GM12874 (cell line): ENCODE data around the gene RHAG.

Experiments
- TF ChIP-seq, protein P1 (sequence below): IDR thresholded peaks from 2 replicates; pipeline ENCODE4 v1.5.1; 2011; ENCODE audit warnings: low read depth, mild to moderate bottlenecking, control low read depth, low read length, moderate library complexity; ENCODE audit not compliant: insufficient read depth

Gene RHAG

DNA sequence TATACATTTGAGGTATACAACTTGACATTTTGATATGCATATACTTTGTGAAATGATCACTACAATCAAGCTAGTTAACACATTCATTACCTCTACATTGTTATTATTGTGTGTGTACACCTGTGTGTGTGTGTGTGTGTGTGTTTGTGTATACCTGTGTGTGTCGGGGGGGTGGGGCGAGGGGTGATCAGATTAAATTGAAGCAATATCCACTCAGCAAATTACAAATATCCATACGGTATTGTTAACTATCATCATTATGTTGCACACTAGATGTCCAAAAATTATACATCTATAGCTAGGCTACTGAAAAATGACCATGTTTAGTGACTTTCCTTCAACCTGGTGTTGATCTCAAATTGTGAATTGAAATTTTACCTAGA lies 1.8 kb downstream of the RHAG start:
- TF ChIP-seq, protein P1, sequence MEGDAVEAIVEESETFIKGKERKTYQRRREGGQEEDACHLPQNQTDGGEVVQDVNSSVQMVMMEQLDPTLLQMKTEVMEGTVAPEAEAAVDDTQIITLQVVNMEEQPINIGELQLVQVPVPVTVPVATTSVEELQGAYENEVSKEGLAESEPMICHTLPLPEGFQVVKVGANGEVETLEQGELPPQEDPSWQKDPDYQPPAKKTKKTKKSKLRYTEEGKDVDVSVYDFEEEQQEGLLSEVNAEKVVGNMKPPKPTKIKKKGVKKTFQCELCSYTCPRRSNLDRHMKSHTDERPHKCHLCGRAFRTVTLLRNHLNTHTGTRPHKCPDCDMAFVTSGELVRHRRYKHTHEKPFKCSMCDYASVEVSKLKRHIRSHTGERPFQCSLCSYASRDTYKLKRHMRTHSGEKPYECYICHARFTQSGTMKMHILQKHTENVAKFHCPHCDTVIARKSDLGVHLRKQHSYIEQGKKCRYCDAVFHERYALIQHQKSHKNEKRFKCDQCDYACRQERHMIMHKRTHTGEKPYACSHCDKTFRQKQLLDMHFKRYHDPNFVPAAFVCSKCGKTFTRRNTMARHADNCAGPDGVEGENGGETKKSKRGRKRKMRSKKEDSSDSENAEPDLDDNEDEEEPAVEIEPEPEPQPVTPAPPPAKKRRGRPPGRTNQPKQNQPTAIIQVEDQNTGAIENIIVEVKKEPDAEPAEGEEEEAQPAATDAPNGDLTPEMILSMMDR = no peak

DNA sequence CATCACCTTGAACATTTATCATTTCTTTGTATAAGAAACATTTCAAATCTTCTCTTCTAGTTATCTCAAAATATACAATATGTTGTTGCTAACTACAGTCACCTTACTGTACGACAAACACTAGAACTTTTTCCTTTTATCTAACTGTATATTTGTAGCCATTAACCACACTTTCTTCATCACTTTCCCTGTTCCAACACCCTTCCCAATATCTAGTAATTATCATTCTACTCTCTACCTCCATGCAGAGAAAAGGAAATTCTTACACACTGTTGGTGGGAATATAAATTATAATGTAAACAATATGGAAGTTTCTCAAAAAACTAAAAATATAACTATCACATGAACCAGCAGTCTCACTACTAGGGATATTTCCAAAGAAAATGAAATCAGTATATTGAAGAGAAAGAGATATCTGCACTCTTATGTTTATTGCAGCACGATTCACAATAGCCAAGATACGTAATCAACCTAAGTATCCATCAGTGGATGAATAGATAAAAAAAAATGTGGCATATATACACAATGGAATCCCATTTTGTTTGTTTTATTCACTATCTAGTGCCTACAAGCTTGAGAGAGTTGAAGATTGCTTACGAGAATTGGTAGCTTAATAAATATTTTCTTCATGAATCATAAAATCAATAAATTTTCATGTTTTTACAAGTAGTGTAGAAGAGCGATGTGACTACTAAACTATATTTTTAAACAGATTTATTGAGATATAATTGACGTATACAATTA lies 2.4 kb downstream of the RHAG start:
- TF ChIP-seq, protein P1 = no peak

DNA sequence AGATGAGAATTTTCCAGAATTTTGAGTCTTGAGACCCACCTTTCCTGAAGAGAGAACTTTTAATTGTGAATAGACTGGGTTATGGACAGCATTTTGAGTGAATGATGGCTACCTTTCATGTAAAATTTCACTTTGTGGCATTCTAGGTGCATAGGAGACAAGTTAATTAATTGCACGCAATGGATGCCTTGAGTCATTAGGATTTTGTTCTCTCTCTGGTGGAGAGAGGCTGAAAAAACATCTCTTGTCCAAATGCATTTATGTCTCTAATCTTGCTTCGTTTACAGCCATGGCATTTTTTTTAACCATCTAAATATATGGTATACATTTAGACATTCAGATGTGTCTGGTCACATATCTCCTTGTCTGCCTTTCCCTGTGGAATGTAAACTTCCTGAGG lies 3.1 kb downstream of the RHAG start:
- TF ChIP-seq, protein P1 = no peak

DNA sequence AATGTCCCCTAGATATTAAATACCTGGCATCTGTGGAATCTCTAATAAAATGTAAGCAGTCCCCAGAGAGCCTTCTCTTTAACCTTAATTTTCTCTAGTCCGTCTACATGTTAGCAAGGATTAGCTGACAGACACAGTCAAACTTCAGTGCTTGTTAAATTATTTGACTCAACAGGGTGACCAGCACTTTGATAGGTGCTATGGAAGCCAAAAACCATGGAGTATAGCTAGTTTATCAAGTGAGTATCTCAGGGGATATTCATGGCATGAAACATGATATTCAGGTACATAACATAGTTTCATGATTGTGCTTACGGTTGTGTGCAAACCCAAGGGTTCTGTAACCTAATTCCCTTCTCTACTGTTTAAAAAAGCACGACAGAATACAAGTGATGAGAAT lies 3.9 kb downstream of the RHAG start:
- TF ChIP-seq, protein P1 = no peak

DNA sequence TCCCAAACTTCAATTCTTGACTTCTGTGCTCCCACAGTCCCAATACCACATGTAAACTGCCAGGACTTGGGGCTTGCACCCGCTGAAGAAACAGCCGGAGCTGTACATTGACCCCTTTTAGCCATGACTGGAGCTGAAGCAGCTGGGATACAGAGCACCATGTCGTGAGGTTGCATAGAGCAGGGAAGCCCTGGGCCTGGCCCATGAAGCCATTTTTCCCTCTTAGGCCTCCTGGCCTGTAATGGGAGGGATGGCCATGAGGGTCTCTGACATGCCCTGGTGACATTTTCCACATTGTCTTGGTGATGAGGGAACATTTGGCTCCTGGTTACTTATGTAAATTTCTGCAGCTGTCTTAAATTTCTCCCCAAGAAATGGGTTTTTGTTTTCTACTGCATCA lies 9.8 kb downstream of the RHAG start:
- TF ChIP-seq, protein P1 = no peak

DNA sequence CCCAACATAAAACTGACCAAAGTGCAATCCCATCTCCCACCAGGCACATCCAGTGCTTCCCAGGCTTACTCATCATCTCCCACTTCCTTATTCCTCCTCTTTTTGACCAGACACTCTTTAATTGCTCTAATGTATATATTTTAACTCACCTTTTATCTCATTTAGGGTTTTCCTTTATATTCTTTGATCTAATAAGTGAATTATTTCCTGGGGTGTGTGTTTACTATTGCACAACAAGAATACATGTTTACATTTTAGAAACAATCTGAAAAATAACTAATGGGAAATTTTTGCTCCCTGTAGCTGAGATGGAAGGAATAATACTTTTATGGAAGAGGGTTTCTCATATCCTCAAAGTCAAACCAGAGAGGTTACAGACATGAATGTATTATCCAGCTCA lies 18.4 kb downstream of the RHAG start:
- TF ChIP-seq, protein P1 = no peak

DNA sequence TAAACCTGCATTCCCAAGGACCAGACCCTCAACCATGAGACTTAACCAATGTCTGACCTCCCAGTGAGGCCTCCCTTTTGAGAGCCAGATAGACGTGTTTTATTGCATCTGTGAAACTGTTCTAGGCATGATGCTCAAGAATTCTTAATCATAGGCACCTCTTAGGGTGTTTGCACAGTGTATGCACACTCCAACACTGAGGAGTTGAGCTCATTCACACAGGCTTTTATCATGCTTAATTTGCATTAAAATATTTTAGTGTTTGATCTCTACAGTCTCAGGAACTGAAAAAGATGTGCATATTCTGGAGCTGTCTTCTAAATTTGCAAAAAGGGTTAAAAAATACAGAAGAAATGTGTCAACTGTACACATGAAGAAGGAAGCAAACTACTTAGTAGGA lies 27.4 kb downstream of the RHAG start:
- TF ChIP-seq, protein P1 = no peak
